Stimulated activated CD8-positive, alpha-beta memory T cell treated with anti-CD3 and anti-CD28 coated beads, Interleukin-4, amount 100 ng/mL, for 48 hours (primary cell): ENCODE measurements around the gene PDPK1.
A peak's percentile ranks its signal among the peaks of the same experiment; 100 is the strongest.
"Not testable (repeated sequence)": the region's sequence is repeated elsewhere in the genome, so short reads cannot be mapped to it uniquely, and the experiment has no call there.

Source experiments
- DNase-seq: peaks from one replicate; pipeline ENCODE4 v3.0.0-alpha.2; 2020

Gene PDPK1

GRCh38 chr16:2550283-2550878 lies 12.6 kb downstream of the PDPK1 start:
- DNase-seq, result not testable (repeated sequence)

DNA sequence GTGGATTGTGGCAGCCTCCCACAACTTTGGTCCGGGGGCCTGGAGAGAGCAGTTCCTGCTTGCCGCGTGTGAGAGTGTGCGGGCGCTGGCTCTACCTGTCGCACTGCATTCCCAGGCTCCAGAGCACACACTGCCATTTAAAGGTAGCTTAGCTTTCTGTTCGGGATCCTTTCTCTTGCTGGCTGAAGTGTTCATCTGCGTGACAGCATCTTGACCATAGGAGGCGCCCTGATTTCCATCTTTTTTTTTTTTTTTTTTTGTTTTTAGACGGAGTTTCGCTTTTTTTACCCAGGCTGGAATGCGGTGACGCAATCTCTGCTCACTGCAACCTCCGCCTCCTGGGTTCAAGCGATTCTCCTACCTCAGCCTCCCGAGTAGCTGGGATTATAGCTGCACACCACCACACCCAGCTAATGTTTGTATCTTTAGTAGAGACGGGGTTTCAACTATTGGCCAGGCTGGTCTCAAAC lies 13.6 kb downstream of the PDPK1 start:
- DNase-seq, result not testable (repeated sequence)

GRCh38 chr16:2554709-2555425 lies 17.0 kb downstream of the PDPK1 start:
- not testable (repeated sequence) for DNase-seq

GRCh38 chr16:2557150-2557549 lies 19.3 kb downstream of the PDPK1 start:
- not testable (repeated sequence) for DNase-seq

DNA sequence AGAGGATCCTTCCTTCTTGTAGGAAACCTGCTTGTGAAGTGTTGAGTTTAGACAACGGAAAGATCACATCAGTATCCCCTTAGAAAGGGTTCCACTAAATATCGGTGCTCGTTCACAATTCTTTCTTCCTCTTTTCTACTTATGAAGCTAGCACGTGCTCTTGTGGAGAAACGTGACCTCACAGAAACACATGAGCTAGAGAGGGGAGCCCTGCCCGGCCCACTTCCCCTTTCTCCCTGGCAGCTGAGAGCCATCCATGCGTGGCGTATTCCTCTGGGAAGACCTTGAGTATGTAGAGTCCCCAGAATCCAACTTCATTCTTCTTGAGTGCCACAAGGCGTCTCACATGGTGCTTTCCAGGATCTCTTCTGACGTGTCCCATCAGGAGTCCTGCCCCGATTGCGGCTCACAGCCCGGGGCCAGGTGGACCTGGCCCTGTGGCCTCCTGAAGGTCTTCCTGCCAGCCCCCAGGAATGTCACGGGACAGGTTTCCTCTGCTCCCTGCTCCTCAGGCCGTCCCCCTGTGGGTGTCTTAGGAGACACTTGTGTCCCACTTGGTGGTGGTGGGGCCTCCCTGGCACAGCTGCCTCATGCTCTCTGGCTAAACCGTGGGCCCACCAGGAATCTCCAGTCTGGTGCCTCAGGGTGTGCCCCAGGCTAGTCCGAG lies 22.4 kb downstream of the PDPK1 start:
- DNase-seq, result not testable (repeated sequence)

DNA sequence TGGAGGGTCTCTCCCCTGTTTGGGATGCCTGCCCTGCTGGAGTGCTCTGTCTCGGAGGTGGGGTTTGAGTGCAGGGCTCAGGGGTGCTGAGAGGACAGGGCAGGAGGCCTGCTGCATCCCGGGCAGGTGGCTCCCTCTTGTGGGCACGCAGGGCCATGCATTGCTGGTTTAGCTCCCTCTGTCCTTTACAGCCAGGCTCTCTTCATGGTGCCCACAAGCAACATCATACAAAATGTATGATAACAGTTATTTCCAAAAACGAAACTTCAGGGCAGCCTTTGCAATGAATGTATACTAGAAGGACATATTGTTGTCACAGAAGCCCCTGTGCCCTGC lies 22.9 kb downstream of the PDPK1 start:
- DNase-seq, result peak; percentile 84

DNA sequence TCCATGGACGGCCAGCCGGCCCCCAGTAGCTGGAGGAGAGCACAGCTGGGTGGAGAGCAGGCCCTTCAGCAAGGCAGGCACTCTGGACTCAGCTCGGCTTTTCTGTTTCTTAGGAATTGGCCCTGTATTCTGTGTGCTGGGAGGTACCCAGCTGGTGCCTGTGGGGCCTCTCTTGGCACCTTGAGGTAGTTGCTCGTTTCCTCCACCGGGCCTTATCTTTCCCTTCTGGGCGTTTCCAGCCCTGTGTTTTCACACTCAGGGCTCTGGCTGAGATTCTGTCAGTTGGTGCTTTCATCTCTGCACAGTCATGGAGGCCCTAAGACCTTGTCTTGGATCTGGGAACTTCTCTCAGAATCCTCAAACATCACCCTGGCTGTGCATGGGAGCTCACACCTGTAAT lies 29.7 kb downstream of the PDPK1 start:
- not testable (repeated sequence) for DNase-seq

GRCh38 chr16:2568573-2568972 lies 30.8 kb downstream of the PDPK1 start:
- not testable (repeated sequence) for DNase-seq

DNA sequence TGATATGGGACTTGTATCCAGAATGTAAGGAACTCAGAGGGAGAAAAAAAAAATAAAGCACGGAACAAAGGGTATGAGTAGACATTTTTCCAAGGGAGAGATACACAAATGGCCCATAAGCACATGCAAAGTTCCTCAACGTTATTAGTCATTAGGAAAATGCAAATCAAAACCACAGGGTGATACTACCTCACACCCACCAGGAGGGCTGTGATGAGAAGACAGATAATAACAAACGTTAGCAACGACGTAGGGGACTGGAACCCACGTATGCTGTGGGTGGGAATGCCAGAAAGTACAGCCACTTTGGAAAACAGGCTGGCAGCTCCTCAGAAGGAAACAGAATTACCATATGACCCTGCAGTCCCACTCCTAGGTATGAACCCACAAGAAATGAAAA lies 34.9 kb downstream of the PDPK1 start:
- not testable (repeated sequence) for DNase-seq

GRCh38 chr16:2575839-2576238 lies 38.0 kb downstream of the PDPK1 start:
- not testable (repeated sequence) for DNase-seq

GRCh38 chr16:2577044-2577443 lies 39.2 kb downstream of the PDPK1 start:
- not testable (repeated sequence) for DNase-seq

- not testable (repeated sequence) for DNase-seq
Observed at GRCh38 chr16:2578905-2579304, 41.1 kb downstream of the PDPK1 start.

- not testable (repeated sequence) for DNase-seq
Observed at GRCh38 chr16:2580143-2580542, 42.3 kb downstream of the PDPK1 start.

DNA sequence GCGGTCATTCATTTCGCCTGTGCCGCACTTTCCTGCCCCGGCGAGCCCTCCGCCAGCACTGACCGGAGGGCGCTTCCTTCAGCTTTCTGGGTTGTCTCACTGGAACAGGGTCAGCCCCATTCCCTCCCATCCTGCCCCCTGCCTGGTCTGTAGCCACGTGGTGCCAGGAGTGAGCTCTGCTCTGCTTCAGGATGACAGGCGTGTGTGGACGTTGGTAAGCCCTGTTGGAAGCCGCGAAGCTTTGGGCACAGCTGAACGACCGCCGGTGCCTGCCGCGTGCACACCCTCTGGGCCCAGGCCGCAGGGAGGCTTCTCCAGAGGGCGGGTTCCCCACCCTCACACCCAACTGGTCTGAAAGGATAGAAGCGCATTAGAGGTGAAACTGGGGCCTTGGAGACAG lies 43.0 kb downstream of the PDPK1 start:
- not testable (repeated sequence) for DNase-seq

GRCh38 chr16:2584729-2585650 lies 47.2 kb downstream of the PDPK1 start:
- no peak for DNase-seq

DNA sequence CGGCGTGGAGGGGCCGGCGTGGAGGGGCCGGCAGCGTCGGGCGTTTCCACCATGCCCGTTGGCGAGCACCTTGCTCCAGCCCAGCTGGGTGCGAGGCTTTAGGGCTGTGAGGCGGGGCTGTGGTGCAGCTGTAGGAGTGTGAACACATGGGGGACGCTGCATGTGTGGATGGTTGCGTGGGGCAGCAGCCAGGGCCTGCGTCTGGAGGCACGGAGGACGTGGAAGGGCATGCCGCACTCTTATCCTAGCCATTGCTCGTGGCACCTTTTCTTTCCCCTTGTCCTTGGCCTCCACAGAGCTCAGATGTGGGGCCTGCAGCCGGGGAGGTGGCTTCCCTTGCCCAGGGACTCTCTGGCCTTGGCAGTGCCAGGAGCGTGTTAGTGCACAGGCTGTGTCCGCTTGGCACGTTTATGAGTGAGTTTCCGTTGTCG lies 47.8 kb downstream of the PDPK1 start:
- DNase-seq, result no peak

DNA sequence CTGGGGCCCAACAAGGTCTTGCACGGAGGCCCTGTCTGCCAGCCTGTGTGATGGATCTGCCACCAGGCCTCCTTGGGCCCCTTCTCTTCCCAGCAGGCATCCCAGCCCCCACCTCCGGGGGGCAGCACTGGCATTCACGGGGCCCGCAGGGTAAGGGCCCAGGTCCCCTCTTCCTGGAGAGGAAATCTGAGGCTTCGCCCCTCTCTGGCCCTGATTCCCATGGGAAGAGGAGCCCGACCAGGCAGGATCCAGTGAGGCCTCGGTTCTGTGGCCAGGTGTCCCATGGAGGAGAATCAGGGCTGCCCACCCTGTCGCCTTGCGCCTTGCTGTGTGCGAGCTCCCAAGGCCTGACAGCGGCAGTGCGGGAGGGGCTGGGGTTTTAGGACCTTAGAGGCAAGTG lies 48.4 kb downstream of the PDPK1 start:
- DNase-seq, result no peak

DNA sequence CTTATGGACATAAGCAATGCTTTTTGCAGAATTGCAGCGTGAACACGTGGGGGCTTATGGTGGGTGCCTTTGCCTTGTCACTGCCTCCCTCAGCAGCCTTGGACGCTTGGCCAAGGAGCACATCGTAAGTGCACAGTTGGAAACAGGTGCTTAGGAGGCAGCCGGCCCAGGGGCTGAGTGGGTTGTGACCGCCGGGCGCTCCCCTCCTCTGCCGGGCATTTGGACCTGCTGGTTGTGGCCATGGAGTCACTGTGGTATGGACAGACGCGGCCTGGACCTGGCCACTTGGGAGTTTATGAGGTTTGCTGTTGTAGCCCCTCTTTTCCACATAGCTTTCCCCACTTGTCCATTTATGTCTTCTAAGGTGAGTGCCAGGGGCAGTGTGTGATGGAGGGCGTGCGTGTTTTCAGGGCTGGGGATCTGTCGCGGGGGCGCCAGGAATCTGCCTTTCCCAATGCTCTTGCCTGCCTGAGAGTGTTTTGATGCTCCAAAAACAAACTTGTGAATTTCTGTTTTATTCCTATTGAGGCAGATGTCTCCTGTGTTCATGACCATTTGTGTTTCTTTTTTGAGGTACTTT lies 49.2 kb downstream of the PDPK1 start:
- no peak for DNase-seq

DNA sequence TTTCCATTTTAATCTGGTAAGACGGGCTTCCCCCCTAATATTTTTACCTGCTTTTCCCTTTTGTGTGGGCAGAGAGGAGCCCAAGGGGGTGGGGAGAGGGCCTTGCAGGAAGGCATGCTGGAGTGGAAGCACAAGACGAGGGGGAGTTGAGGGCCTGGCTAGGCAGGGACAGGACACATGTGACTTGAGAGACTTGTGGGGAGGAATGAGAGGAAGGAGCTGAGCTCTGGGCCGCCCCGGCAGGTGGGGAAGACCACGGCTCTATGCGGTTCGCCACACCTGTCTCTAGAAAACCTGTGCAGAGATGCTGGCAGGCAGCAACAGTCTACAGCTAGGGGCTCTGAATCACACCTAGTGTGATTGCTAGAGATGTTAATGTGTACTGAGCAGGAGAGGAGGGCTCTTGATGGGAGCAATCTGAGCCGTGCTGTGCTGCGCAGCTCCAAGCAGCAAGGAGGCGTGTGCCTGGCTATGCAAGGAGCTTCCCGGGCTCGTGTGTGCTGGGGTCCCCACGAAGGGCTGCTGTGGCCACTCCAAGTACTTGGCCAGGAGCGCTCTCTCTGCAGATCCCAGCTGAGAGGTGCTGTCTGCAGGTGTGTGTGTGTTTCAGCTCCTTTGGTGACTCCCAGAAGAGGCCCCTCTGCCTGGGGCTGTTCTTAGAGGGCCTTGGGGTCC lies 50.2 kb downstream of the PDPK1 start:
- DNase-seq, result no peak

- DNase-seq, result no peak
Observed at GRCh38 chr16:2591476-2592240, 53.8 kb downstream of the PDPK1 start.

DNA sequence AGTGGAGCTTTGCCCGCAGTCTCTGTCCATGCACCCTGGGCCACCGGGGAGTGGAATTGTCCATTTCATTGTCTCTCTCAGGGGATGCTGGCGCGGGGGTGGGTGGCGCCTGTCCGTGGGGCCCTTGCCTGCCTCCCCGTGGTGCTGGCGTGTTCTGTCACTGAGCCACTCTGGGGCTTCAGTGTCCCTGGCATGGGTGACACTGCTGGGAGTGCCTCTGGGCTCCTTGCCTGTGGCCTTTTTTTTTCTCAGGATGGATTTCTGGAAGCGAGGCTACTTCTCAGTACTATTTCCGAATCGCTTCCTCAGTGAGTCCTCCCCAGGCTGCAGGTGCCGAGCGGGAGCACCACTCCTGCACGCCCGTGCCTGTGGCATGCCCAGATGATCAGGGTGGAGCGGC lies 55.0 kb downstream of the PDPK1 start:
- no peak for DNase-seq
